Sigmoid colon (tissue), 7 donors: ENCODE results near the gene TNRC18. TPM values are rescaled to one million over a fixed set of nuclear protein-coding genes. Genes with fewer than 3 reads are reported as not detected.
"Not testable (repeated sequence)": the region's sequence is repeated elsewhere in the genome, so short reads cannot be mapped to it uniquely, and the experiment has no call there.

Source experiments
- DNase-seq: peaks from one replicate; pipeline ENCODE4 v3.0.0-alpha.2; 2019
- H3K27ac ChIP-seq, 4 donors: fragments of 200-600 bp; sonication (generic); one replicate each; pipeline ENCODE4 v1.5.1; 2016 to 2019; ENCODE audit warnings: mild to moderate bottlenecking in 1 of 4
- H3K27me3 ChIP-seq, 3 donors: fragments of 200-600 bp; sonication (generic); one replicate each; pipeline ENCODE4 v1.5.1; 2019; ENCODE audit warnings: mild to moderate bottlenecking in 1 of 3
- H3K36me3 ChIP-seq, 4 donors: fragments of 200-600 bp; sonication (generic); one replicate each; pipeline ENCODE4 v1.5.1; 2016 to 2019
- H3K4me1 ChIP-seq, 4 donors: fragments of 200-600 bp; sonication (generic); one replicate each; pipeline ENCODE4 v1.5.1; 2017 to 2019
- H3K4me3 ChIP-seq, 4 donors: fragments of 200-600 bp; sonication (generic); one replicate each; pipeline ENCODE4 v1.5.1; 2017 to 2019; ENCODE audit warnings: mild to moderate bottlenecking in 2 of 4, moderate library complexity in 1 of 4
- H3K9me3 ChIP-seq, 4 donors: fragments of 200-600 bp in 3 of 4; sonication (generic) in 3 of 4; one replicate each; pipeline versions ENCODE4 v1.5.1 to v1.6.1; 2013 to 2019
- EP300 ChIP-seq, 4 donors: sonication (generic); formaldehyde crosslinking; IDR thresholded peaks; one replicate each; pipeline ENCODE4 v1.6.1; 2017; ENCODE audit warnings: antibody characterized with exemption in 4 of 4
- POLR2A ChIP-seq, 2 donors: fragments of 450-650 bp; IDR thresholded peaks; one replicate each; pipeline ENCODE4 v1.6.1; 2016; ENCODE audit warnings: antibody characterized with exemption in 2 of 2, mild to moderate bottlenecking in 2 of 2, moderate library complexity in 2 of 2
- POLR2AphosphoS5 ChIP-seq, 4 donors: sonication (generic); formaldehyde crosslinking; IDR thresholded peaks; one replicate each; pipeline ENCODE4 v1.6.1; 2017; ENCODE audit warnings: antibody characterized with exemption in 4 of 4
- WGBS, 2 donors: extraction: QIAGEN DNeasy Blood & Tissue Kit; methylation state at CpG; one replicate each; pipeline ENCODE4 v1.1.7; 2013; 5-methylcytosine and 5-hydroxymethylcytosine counted together
- intact Hi-C: fragments of 100-400 bp; cut with DNase I; formaldehyde crosslinking; loops from one replicate; pipeline ENCODE4 v1.15.1; 2023
- polyA plus RNA-seq, 3 donors: library from polyadenylated mRNA; stranded (reverse); fragments of 200-250 nt; gene quantifications; one replicate each; pipeline ENCODE4 v1.2.3, GENCODE V29; 2013
- total RNA-seq, 4 donors: library from RNA; depleted of rRNA; stranded (reverse); fragments of >200 nt; gene quantifications; one replicate each; pipeline ENCODE4 v1.1.0, GENCODE V29; 2016
- TF ChIP-seq, protein P1 (sequence below), 4 experiments: fragments of 450-650 bp in 3 of 4; fragments of 200-600 bp in 1 of 4; IDR thresholded peaks; one replicate each; pipeline ENCODE4 v1.5.1; 2016 to 2019; ENCODE audit warnings: antibody characterized with exemption in 4 of 4, mild to moderate bottlenecking in 3 of 4, moderate library complexity in 2 of 4
- donor health status: healthy with polysubstance abuse.
- donor health status: Bipolar disorder and iron deficiency.
- donor health status: healthy.

The TNRC18 gene
- total and polyA plus RNA-seq, 7 donors: 12.6 to 187 (median 44.9) TPM

DNA sequence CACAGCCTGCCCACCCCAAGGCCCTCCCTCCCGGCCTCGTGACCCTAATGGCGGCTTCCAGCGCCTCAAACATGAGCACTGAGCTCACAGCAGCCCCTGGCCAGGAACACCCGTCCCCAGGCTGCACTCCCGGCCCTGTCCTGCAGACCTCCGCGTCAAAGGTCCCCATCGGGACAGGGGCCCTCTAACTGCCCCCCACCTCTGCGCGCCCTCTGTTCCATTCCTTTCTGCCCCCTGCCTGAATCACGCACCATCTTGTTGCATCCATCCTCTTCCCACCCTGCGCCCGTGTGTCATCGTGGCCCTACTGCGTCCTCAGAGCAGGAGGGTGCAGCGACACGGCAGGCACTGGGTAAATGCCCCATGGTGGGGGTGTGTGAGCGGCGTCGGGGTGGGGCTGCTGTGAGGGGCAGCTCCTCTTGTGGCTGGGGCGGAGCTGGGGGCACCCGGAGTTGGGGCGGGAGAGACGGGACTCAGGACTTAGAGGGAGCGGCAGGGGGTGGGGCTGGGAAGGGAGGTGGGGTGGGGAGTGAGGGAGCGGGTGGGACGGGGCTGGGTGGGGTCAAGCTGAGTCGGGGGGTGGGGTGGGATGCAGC lies 127.5 kb downstream of the TNRC18 start:
- H3K27ac ChIP-seq: no peak overlapping the region
- H3K36me3 ChIP-seq: no peaks in the 10 kb centered on the region
- peaks cover 0 to 4% (median 0%) of the 10 kb centered on the region in 4 donors for H3K4me1 ChIP-seq
- peaks cover 0 to 15% (median 8%) of the 10 kb centered on the region in 3 donors for H3K27me3 ChIP-seq
- H3K4me3 ChIP-seq: no peak overlapping the region
- no peak for DNase-seq
- no peak for TF ChIP-seq EP300 (IDR thresholded peaks at IDR 0.05)
- TF ChIP-seq, protein P1, sequence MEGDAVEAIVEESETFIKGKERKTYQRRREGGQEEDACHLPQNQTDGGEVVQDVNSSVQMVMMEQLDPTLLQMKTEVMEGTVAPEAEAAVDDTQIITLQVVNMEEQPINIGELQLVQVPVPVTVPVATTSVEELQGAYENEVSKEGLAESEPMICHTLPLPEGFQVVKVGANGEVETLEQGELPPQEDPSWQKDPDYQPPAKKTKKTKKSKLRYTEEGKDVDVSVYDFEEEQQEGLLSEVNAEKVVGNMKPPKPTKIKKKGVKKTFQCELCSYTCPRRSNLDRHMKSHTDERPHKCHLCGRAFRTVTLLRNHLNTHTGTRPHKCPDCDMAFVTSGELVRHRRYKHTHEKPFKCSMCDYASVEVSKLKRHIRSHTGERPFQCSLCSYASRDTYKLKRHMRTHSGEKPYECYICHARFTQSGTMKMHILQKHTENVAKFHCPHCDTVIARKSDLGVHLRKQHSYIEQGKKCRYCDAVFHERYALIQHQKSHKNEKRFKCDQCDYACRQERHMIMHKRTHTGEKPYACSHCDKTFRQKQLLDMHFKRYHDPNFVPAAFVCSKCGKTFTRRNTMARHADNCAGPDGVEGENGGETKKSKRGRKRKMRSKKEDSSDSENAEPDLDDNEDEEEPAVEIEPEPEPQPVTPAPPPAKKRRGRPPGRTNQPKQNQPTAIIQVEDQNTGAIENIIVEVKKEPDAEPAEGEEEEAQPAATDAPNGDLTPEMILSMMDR (IDR thresholded peaks at IDR 0.05): no peak
- TF ChIP-seq POLR2AphosphoS5 (IDR thresholded peaks at IDR 0.05): no peak
- TF ChIP-seq POLR2A (IDR thresholded peaks at IDR 0.05): no peak
- 46 to 77% methylated on average over 29 of the region's 29 CpGs for WGBS, 2 donors
- peaks cover 0 to 2% (median 0%) of the 10 kb centered on the region in 4 donors for H3K9me3 ChIP-seq
- intact Hi-C loops: no loop called here

DNA sequence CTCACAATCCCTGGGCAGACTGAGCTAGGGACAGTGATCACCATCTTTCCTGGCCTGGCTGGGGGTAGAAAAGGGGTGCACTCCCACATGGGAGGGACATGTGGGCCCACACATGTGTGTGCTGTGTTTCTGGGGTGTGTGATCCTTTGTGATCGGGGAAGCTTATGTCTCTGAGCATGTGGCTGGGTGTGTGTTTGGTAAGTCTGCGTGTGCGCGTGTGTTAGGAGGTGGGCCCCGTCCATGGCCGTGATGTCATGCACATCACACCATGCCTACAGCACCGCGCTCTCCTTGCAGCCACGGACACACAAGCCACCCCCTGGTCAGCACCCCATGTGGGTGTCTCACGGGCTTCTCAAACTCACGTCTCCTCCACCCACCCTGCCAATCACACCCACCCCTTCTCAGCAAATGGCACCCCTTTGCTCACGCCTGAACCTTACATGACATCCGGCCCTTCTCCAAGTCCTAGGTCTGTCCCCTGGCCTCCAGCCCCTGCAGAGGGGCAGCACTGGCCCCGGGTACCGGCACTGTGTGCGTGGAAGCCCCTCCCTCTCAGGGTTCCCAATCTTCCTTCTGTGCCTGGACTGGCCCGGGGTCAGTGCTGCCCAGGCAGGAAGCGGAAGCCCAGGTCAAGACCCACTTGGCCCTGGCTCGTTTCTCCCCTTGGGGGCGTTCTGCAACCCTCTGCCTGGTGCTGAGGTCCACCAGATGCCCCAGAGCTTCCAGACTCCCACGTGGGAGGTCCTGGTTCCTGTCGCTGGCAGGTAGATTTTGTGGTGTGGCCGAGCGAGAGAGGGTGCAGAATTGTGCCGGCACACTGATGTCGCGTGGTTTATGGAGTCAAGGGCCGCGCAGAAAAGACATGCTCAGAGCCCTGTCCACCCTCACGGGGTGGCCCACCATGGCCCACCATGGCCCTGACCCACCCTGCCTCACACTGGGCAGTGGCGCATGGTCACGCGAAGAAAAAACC lies 128.3 kb downstream of the TNRC18 start:
- Histone ChIP-seq H3K36me3 (no peaks in the 10 kb centered on the region), H3K27me3 (peaks cover 0 to 15% (median 8%) of the 10 kb centered on the region in 3 donors), H3K4me1 (peaks cover 0 to 4% (median 0%) of the 10 kb centered on the region in 4 donors), H3K27ac (no peak overlapping the region), H3K4me3 (no peak overlapping the region), H3K9me3 (peaks cover 0 to 2% (median 0%) of the 10 kb centered on the region in 4 donors)
- 85 to 90% methylated on average over 33 of the region's 33 CpGs for WGBS, 2 donors
- intact Hi-C loops: no loop called here
- DNase-seq: no peak
- no peak for TF ChIP-seq POLR2AphosphoS5 (IDR thresholded peaks at IDR 0.05)
- TF ChIP-seq, protein P1 (IDR thresholded peaks at IDR 0.05): no peak
- no peak for TF ChIP-seq EP300 (IDR thresholded peaks at IDR 0.05)
- TF ChIP-seq POLR2A (IDR thresholded peaks at IDR 0.05): no peak

DNA sequence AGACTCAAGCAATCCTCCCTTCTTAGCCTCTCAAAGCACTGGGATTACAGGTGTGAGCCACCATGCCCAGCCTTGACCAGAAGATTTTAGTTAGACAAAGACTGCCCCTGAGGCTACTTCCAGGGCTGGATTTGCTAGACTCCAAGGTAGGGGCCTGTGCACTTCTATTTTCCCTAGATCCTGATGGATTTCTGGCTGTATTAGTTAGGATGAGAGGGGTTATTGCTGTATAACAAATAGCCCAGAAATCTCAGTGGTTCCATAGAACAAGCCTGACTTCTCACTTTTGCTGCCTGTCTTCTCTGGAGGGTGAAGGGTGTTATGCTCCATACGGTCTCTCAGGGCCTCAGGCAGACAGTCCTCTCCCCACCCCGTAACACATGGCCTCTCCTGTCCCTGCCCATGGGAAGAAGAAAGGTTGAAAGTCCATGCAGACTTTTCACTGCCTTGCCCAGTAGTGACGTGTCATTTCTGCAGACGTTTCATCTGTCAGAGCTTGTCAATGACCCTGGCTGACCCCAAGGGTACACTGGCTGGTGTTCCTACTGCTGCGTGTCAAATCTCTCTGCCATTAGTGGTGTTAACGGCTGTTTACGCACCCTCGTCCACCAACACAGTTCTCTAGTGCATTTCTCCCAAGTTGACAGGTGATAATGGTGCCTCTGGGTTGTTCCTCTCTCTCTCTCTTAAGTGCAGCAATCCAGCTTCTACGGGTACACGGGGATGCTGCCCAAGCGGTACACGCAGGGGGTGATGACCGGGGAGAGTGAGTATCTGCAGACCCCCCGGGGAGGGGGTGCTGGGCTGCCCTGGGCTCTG lies 129.3 kb downstream of the TNRC18 start:
- Histone ChIP-seq H3K27me3 (peaks cover 0 to 15% (median 8%) of the 10 kb centered on the region in 3 donors), H3K4me3 (no peak overlapping the region), H3K9me3 (peaks cover 0 to 2% (median 0%) of the 10 kb centered on the region in 4 donors), H3K27ac (no peak overlapping the region), H3K36me3 (no peaks in the 10 kb centered on the region), H3K4me1 (peaks cover 0 to 4% (median 0%) of the 10 kb centered on the region in 4 donors)
- intact Hi-C loops: no loop called here
- 87 to 89% methylated on average over 14 of the region's 14 CpGs for WGBS, 2 donors
- DNase-seq: no peak
- no peak for TF ChIP-seq POLR2AphosphoS5 (IDR thresholded peaks at IDR 0.05)
- no peak for TF ChIP-seq EP300 (IDR thresholded peaks at IDR 0.05)
- TF ChIP-seq, protein P1 (IDR thresholded peaks at IDR 0.05): no peak
- no peak for TF ChIP-seq POLR2A (IDR thresholded peaks at IDR 0.05)

DNA sequence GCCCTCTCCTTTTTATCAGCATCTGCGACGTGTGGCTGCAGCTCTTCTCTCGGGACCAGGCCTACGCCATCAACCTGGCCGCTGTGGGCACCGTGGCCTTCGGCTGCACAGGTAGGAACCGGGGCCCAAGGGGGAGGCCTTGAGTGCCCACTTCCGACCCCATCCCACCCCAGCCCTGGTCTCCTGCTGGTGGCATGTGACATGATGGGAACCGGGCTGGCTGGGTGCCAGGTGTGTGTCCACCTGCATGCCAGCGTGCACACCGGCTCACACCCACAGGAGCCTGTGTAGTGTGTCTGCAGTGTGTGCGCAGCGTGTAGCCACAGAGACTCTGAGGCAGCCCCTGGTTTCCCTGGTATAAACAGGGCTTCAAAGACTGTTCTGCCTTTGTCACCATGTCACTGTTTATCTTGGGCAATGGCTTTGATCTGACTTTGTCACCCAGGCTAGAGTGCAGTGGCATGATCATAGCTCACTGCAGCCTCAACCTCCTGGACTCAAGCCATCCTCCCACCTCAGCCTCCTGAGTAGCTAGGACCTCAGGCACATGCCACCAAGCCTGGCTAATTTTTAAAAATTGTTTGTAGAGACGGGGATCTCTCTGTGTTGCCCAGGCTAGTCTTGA lies 131.8 kb downstream of the TNRC18 start:
- 74 to 85% methylated on average over 15 of the region's 15 CpGs for WGBS, 2 donors
- H3K36me3 ChIP-seq, H3K9me3 ChIP-seq, intact Hi-C loops, H3K4me1 ChIP-seq, DNase-seq, H3K4me3 ChIP-seq, H3K27me3 ChIP-seq, H3K27ac ChIP-seq: not testable (repeated sequence)
